Putamen (tissue), 1 donor: Measurements from ENCODE around the gene GATAD2B.
"Not testable (repeated sequence)": the region's sequence is repeated elsewhere in the genome, so short reads cannot be mapped to it uniquely, and the experiment has no call there.

ENCODE experiments used
- DNase-seq: peaks from one replicate; pipeline ENCODE4 v3.0.0-alpha.2; 2016; ENCODE audit warnings: low spot score

GATAD2B gene

GRCh38 chr1:153929981-153930948 is 7.5 kb upstream of the GATAD2B start:
- no peak for DNase-seq

- DNase-seq, result no peak
Measured at GRCh38 chr1:153929426-153929825, 6.7 kb upstream of the GATAD2B start.

- DNase-seq, result peak; percentile 93
Measured at GRCh38 chr1:153928791-153929341, 6.1 kb upstream of the GATAD2B start.

- DNase-seq, result no peak
Measured at GRCh38 chr1:153928245-153928644, 5.5 kb upstream of the GATAD2B start.

- no peak for DNase-seq
Measured at GRCh38 chr1:153926405-153926804, 3.6 kb upstream of the GATAD2B start.

- DNase-seq, result peak; percentile 37
Measured at GRCh38 chr1:153922076-153922971, 448 bp downstream of the GATAD2B start.

GRCh38 chr1:153921803-153922075 is 1.0 kb downstream of the GATAD2B start:
- DNase-seq, result no peak

- DNase-seq, result no peak
Measured at GRCh38 chr1:153921080-153921802, 1.5 kb downstream of the GATAD2B start.

GRCh38 chr1:153919876-153920852 is 2.6 kb downstream of the GATAD2B start:
- no peak for DNase-seq

- no peak for DNase-seq
Measured at GRCh38 chr1:153916297-153916696, 6.5 kb downstream of the GATAD2B start.

- no peak for DNase-seq
Measured at GRCh38 chr1:153912349-153912748, 10.4 kb downstream of the GATAD2B start.

- DNase-seq, result not testable (repeated sequence)
Measured at GRCh38 chr1:153910560-153910959, 12.2 kb downstream of the GATAD2B start.

GRCh38 chr1:153908071-153908470 is 14.7 kb downstream of the GATAD2B start:
- no peak for DNase-seq

GRCh38 chr1:153907134-153907533 is 15.6 kb downstream of the GATAD2B start:
- DNase-seq, result no peak

- no peak for DNase-seq
Measured at GRCh38 chr1:153906396-153906795, 16.4 kb downstream of the GATAD2B start.

GRCh38 chr1:153905908-153906307 is 16.9 kb downstream of the GATAD2B start:
- not testable (repeated sequence) for DNase-seq

GRCh38 chr1:153903841-153904455 is 18.8 kb downstream of the GATAD2B start:
- no peak for DNase-seq

GRCh38 chr1:153899509-153899908 is 23.3 kb downstream of the GATAD2B start:
- DNase-seq, result no peak

GRCh38 chr1:153895866-153896265 is 26.9 kb downstream of the GATAD2B start:
- not testable (repeated sequence) for DNase-seq

GRCh38 chr1:153891042-153891441 is 31.7 kb downstream of the GATAD2B start:
- not testable (repeated sequence) for DNase-seq
